H1 (cell line): ENCODE data around the gene KRTAP12-4. TPM values are rescaled to one million over a fixed set of nuclear protein-coding genes. Genes with fewer than 3 reads are reported as not detected.

Source experiments
- CHD7 ChIP-seq: fragments of 300-600 bp; sonication (generic); IDR thresholded peaks from 2 replicates; pipeline ENCODE4 v1.7.1; 2012; ENCODE audit warnings: low read length, moderate library complexity, mild to moderate bottlenecking, inconsistent platforms; ENCODE audit not compliant: insufficient replicate concordance
- KDM4A ChIP-seq: IDR thresholded peaks from one replicate; pipeline ENCODE4 v1.7.1; 2012; ENCODE audit warnings: low read depth, mild to moderate bottlenecking, moderate library complexity, low read length, inconsistent platforms; ENCODE audit not compliant: severe bottlenecking
- polyA plus RNA-seq, 7 experiments: library from polyadenylated mRNA; depleted of rRNA in 3 of 7; stranded (reverse) in 5 of 7; unstranded in 2 of 7; fragments of >200 nt in 5 of 7; fragments of 200-250 nt in 2 of 7; gene quantifications; 1 replicate in 5 of 7; 2 replicates in 1 of 7; 4 replicates in 1 of 7; pipeline versions ENCODE4 v1.2.1 to v1.2.3, GENCODE V29; 2011 to 2013; ENCODE audit warnings: missing spikeins in 2 of 7, mixed read lengths in 2 of 7
- total RNA-seq: library from RNA; stranded (reverse); fragmentation: NEBNext Ultra II Directional; extraction: Animal tissue kit (Norgen Biotek cat#: 25700); gene quantifications from 2 replicates; pipeline ENCODE4 v1.2.1, GENCODE V29; 2021

KRTAP12-4 gene
- total and polyA plus RNA-seq, 2 of the 8 experiments (the other 6 are each of a cell fraction or from before 2014, with no cell fraction given), result not detected

GRCh38 chr21:44670642-44671432 lies 16.4 kb upstream of the KRTAP12-4 start (continued):
- TF ChIP-seq CHD7 (no peak), KDM4A (no peak)
